Stimulated activated CD8-positive, alpha-beta memory T cell treated with anti-CD3 and anti-CD28 coated beads, Interleukin-15, amount 100 ng/mL, for 4 hours (primary cell): ENCODE results near the gene EEF1AKMT4.
"Not testable (repeated sequence)": the region's sequence is repeated elsewhere in the genome, so short reads cannot be mapped to it uniquely, and the experiment has no call there.

Experiments
- DNase-seq, 2 donors: peaks; one replicate each; pipeline ENCODE4 v3.0.0-alpha.2; 2020; ENCODE audit warnings: low read depth in 2 of 2

EEF1AKMT4 gene

GRCh38 chr3:184259878-184260723, 10.6 kb downstream of the EEF1AKMT4 start:
- no peak for DNase-seq

- no peak for DNase-seq
These were observed 11.3 kb downstream of the EEF1AKMT4 start for GRCh38 chr3:184260724-184261269.

- DNase-seq, result peak in 1 of 2 donors; percentile 43
These were observed 11.9 kb downstream of the EEF1AKMT4 start, which contains the start of gene CAMK2N2 for GRCh38 chr3:184261270-184261853. CAMK2N2 (minus strand) TSS chr3:184261553; CDS start chr3:184261285, 268 bp downstream.

- no peak for DNase-seq
These were observed 12.6 kb downstream of the EEF1AKMT4 start for GRCh38 chr3:184261854-184262763.

GRCh38 chr3:184262764-184263179, 13.3 kb downstream of the EEF1AKMT4 start:
- no peak for DNase-seq

GRCh38 chr3:184267249-184267648, 17.8 kb downstream of the EEF1AKMT4 start:
- not testable (repeated sequence) for DNase-seq

GRCh38 chr3:184272269-184272668, 22.8 kb downstream of the EEF1AKMT4 start:
- DNase-seq, result no peak

- no peak for DNase-seq
These were observed 25.9 kb downstream of the EEF1AKMT4 start for GRCh38 chr3:184275381-184275701.

- no peak for DNase-seq
These were observed 26.8 kb downstream of the EEF1AKMT4 start, which contains the start of gene ECE2 for GRCh38 chr3:184275961-184276910. ECE2 (plus strand) TSS chr3:184276022; CDS start chr3:184276154, 132 bp downstream.

- DNase-seq, result no peak
These were observed 27.9 kb downstream of the EEF1AKMT4 start for GRCh38 chr3:184277366-184277765.

GRCh38 chr3:184282941-184283340, 33.5 kb downstream of the EEF1AKMT4 start:
- DNase-seq, result no peak

- no peak for DNase-seq
These were observed 34.2 kb downstream of the EEF1AKMT4 start for GRCh38 chr3:184283681-184284080.

GRCh38 chr3:184284696-184285095, 35.2 kb downstream of the EEF1AKMT4 start:
- DNase-seq, result no peak

- DNase-seq, result peak; percentile 22 to 24
These were observed 40.0 kb downstream of the EEF1AKMT4 start for GRCh38 chr3:184289426-184289938.

- DNase-seq, result no peak
These were observed 40.9 kb downstream of the EEF1AKMT4 start for GRCh38 chr3:184290331-184290730.

GRCh38 chr3:184291044-184291737, 41.7 kb downstream of the EEF1AKMT4 start:
- DNase-seq, result no peak

- no peak for DNase-seq
These were observed 42.4 kb downstream of the EEF1AKMT4 start for GRCh38 chr3:184291738-184292445.

- no peak for DNase-seq
These were observed 46.3 kb downstream of the EEF1AKMT4 start for GRCh38 chr3:184295771-184296170.

GRCh38 chr3:184296616-184297015, 47.1 kb downstream of the EEF1AKMT4 start:
- DNase-seq, result no peak
